Karpas-422 (cell line): ENCODE data around the gene TTLL11. TPM values are rescaled to one million over a fixed set of nuclear protein-coding genes. Genes with fewer than 3 reads are reported as not detected.

Source experiments
- DNase-seq: peaks from one replicate; pipeline ENCODE4 v3.0.0-alpha.2; 2015
- H2AFZ ChIP-seq: fragments of 200-600 bp; sonication (generic); 2 replicates; pipeline ENCODE4 v1.6.1; 2014; ENCODE audit warnings: antibody characterized with exemption, low read length, mixed read lengths
- H3K27ac ChIP-seq: fragments of 200-600 bp; sonication (generic); 2 replicates; pipeline ENCODE4 v1.5.1; 2014; ENCODE audit warnings: mild to moderate bottlenecking, low read length, moderate library complexity
- H3K27me3 ChIP-seq: fragments of 200-600 bp; sonication (generic); 2 replicates; pipeline ENCODE4 v1.6.1; 2014; ENCODE audit warnings: low read length, mixed read lengths
- H3K36me3 ChIP-seq: fragments of 200-600 bp; sonication (generic); 2 replicates; pipeline ENCODE4 v1.6.1; 2014; ENCODE audit warnings: low read length, mixed read lengths; ENCODE audit not compliant: insufficient read depth
- H3K4me1 ChIP-seq: fragments of 200-600 bp; sonication (generic); 2 replicates; pipeline ENCODE4 v1.6.1; 2014; ENCODE audit warnings: mild to moderate bottlenecking, low read length, mixed read lengths
- H3K4me2 ChIP-seq: fragments of 200-600 bp; sonication (generic); 2 replicates; pipeline ENCODE4 v1.6.1; 2014; ENCODE audit warnings: low read length, low read depth, mild to moderate bottlenecking; ENCODE audit not compliant: poor library complexity, severe bottlenecking
- H3K4me3 ChIP-seq: fragments of 200-600 bp; sonication (generic); 2 replicates; pipeline ENCODE4 v1.5.1; 2014; ENCODE audit warnings: mild to moderate bottlenecking, antibody characterized with exemption, low read length, mixed read lengths
- H3K79me2 ChIP-seq: fragments of 200-600 bp; sonication (generic); 2 replicates; pipeline ENCODE4 v1.6.1; 2014; ENCODE audit warnings: mild to moderate bottlenecking, low read length, mixed read lengths
- H3K9ac ChIP-seq: fragments of 200-600 bp; sonication (generic); 2 replicates; pipeline ENCODE4 v1.6.0; 2014; ENCODE audit warnings: low read length
- H3K9me2 ChIP-seq: fragments of 200-600 bp; sonication (generic), shearing (Covaris generic); replicated peaks from 2 replicates; pipeline ENCODE4 v1.6.0; 2014; ENCODE audit warnings: mild to moderate bottlenecking, low read length, moderate library complexity; ENCODE audit not compliant: insufficient read depth
- H3K9me3 ChIP-seq: fragments of 300-700, 200-600 bp; sonication (generic); 2 replicates; pipeline ENCODE4 v1.6.1; 2014; ENCODE audit warnings: low read length, mixed read lengths
- H4K20me1 ChIP-seq: fragments of 200-600 bp; sonication (generic); 2 replicates; pipeline ENCODE4 v1.6.1; 2014; ENCODE audit warnings: mild to moderate bottlenecking, antibody characterized with exemption, low read length, low read depth; ENCODE audit not compliant: insufficient read depth
- total RNA-seq: library from RNA; depleted of rRNA; stranded (reverse); fragments of >200 nt; shearing (Covaris generic); gene quantifications from 2 replicates; pipeline ENCODE4 v1.2.3, GENCODE V29; 2014; ENCODE audit warnings: low replicate concordance

Gene TTLL11
- total RNA-seq, 1 experiment from 2014 or later: 2.5 TPM

DNA sequence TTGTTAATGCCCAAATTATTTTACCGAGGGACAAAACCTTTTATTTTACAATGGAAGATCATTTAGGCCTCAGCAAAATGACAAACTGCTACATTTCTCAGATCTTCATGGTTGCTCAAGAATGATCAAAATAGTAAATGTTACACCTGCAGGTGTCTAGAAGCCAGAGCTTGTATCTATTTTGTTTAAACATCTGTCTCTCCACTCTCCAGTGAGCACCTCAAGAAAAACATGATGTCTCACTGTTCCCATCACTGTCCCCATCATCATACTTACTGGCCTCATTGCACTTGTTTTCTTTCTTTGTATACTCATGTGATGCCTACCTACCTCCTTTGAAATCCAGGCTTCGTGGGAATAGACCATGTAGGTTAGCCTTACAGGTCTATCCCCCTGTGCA is 149.6 kb downstream of the TTLL11 start:
- Histone ChIP-seq H3K9me2 (no peaks in the 10 kb centered on the region), H3K79me2 (no peaks in the 10 kb centered on the region), H3K27me3 (no peaks in the 10 kb centered on the region), H3K9me3 (no peaks in the 10 kb centered on the region), H3K4me3 (peak overlapping the region; percentile 56), H3K36me3 (no peaks in the 10 kb centered on the region), H3K9ac (peak overlapping the region; percentile 71), H2AFZ (no peak overlapping the region), H4K20me1 (no peaks in the 10 kb centered on the region), H3K27ac (peak overlapping the region; percentile 100), H3K4me1 (peaks cover 96% of the 10 kb centered on the region), H3K4me2 (peak overlapping the region; percentile 61)
- DNase-seq: peak; percentile 90

DNA sequence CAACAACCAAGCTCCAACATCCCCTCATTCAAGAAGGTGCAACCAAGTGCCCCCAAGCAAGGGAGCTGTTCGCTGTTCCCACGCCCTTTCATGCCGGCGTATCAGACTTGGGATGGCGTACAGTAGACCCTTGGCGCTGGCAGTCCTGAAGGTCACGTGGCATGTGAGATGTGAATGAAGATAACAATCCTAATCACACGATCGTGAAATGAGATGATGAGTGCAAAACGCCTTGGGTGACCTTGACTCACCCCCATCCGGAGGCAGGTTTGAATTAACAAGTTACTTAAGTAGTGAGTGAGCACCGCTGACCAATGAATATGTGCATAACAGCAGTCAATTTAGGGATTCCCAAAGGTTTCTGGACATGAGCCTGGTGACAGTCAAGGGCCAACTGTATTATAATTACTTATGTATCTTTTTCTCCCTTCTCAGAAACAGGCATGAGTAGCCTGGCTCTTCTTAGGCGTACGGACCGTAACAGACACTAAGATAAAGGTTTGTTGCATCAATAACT is 150.2 kb downstream of the TTLL11 start:
- peak; percentile 82 for DNase-seq
- no peaks in the 10 kb centered on the region for H4K20me1 ChIP-seq
- peak overlapping the region; percentile 61 for H3K4me2 ChIP-seq
- no peaks in the 10 kb centered on the region for H3K9me3 ChIP-seq
- no peaks in the 10 kb centered on the region for H3K36me3 ChIP-seq
- no peak overlapping the region for H2AFZ ChIP-seq
- peak overlapping the region; percentile 100 for H3K27ac ChIP-seq
- H3K4me3 ChIP-seq: peak overlapping the region; percentile 56
- H3K27me3 ChIP-seq: no peaks in the 10 kb centered on the region
- H3K9me2 ChIP-seq: no peaks in the 10 kb centered on the region
- no peaks in the 10 kb centered on the region for H3K79me2 ChIP-seq
- H3K9ac ChIP-seq: peak overlapping the region; percentile 66
- H3K4me1 ChIP-seq: peaks cover 100% of the 10 kb centered on the region

DNA sequence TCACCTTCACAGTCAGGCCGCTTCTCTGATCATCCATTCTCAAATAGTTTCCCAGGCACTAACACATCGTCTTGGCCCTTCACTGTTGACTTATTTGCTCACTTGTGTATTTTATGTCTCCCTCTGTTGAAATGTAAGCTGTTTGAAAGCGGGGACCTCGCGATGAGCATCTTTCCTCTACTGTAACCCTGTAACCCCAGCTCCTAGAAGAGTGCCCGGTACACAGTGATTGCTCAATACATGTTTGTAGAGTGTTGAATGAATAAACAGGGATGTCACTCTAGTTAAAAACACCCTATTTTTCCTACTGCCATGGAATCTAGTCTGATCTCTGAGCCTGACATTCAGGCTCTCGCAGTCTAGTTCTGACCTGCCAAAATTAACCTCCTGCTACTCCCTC is 150.8 kb downstream of the TTLL11 start:
- Histone ChIP-seq H3K27ac (peak overlapping the region; percentile 100), H3K9me2 (no peaks in the 10 kb centered on the region), H3K36me3 (no peaks in the 10 kb centered on the region), H3K9ac (peak overlapping the region; percentile 66), H3K4me2 (peak overlapping the region; percentile 61), H3K4me1 (peaks cover 100% of the 10 kb centered on the region), H3K79me2 (no peaks in the 10 kb centered on the region), H3K9me3 (no peaks in the 10 kb centered on the region), H4K20me1 (no peaks in the 10 kb centered on the region), H3K27me3 (no peaks in the 10 kb centered on the region), H3K4me3 (peak overlapping the region; percentile 56), H2AFZ (no peak overlapping the region)
- DNase-seq: no peak

DNA sequence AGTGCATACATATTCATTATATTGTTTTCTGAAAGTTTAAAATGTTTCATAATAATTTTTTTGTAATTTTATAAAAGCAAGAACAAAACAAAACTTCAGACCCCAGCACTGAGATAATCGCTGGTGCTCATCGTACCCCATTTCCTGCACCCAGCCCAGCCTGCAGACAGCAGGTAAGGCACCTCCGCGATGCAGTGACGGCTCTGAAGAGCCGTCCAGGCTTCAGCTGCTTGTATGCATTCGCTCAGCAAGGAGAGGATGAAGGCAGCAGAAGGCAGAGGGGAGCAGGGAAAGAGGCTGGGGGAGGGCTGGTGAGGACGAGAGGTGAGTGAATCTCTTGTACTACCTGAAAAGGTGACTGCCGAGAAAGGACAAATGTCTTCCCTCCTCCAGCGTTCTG is 153.5 kb downstream of the TTLL11 start:
- H2AFZ ChIP-seq: peak overlapping the region; percentile 55; the same call in 1 of the 2 replicates
- H3K9me3 ChIP-seq: no peaks in the 10 kb centered on the region
- no peaks in the 10 kb centered on the region for H4K20me1 ChIP-seq
- no peaks in the 10 kb centered on the region for H3K27me3 ChIP-seq
- DNase-seq: peak; percentile 65
- H3K27ac ChIP-seq: peak overlapping the region; percentile 100
- H3K4me1 ChIP-seq: peaks cover 93% of the 10 kb centered on the region
- peak overlapping the region; percentile 58 for H3K4me2 ChIP-seq
- no peaks in the 10 kb centered on the region for H3K36me3 ChIP-seq
- H3K9ac ChIP-seq: peak overlapping the region; percentile 45
- no peak overlapping the region for H3K4me3 ChIP-seq
- H3K9me2 ChIP-seq: no peaks in the 10 kb centered on the region
- no peaks in the 10 kb centered on the region for H3K79me2 ChIP-seq

DNA sequence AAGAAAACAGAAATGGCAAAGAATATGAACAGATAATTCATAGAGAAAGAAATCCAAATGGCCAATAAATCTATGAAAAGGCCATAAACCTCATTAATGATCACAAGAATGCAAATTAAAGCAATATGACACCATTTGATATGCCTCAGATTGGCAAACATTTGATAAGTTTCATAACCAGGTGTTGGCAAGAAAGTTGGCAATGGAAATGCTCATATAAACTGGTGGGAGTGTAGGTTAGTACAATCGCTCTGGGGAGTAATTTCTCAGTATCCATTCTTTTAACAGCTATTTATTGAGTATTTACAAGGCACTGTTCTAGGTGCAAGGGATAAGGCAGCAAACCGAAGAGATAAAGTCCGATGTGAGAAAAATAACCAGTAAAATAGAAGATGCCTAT is 154.5 kb downstream of the TTLL11 start:
- Histone ChIP-seq H3K27me3 (no peaks in the 10 kb centered on the region), H4K20me1 (no peaks in the 10 kb centered on the region), H3K4me1 (peaks cover 83% of the 10 kb centered on the region), H3K36me3 (no peaks in the 10 kb centered on the region), H3K9ac (no peak overlapping the region), H3K9me3 (no peaks in the 10 kb centered on the region), H3K27ac (peak overlapping the region; percentile 100), H2AFZ (no peak overlapping the region), H3K4me2 (peak overlapping the region; percentile 58), H3K79me2 (no peaks in the 10 kb centered on the region), H3K9me2 (no peaks in the 10 kb centered on the region), H3K4me3 (no peak overlapping the region)
- no peak for DNase-seq

DNA sequence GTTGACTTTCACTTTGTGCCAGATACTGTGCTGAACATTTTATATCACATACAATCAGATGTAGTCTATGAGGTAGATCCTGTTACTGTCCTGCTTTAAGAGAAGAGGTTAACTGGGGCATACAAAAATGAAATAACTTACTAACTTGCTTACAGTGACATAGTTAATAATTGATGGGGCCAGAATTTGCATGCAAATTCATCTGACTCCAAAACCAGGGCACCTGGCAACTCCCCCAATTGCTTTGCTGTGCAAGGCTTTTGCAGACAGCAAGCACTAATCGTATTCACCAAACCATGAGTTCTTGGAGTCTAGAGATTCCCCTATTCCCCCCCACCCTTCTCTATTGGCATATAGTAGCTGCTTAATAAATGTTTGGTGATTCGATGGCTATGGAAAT is 155.9 kb downstream of the TTLL11 start:
- DNase-seq: peak; percentile 84
- H3K4me2 ChIP-seq: peak overlapping the region; percentile 90
- H3K9me2 ChIP-seq: no peaks in the 10 kb centered on the region
- H4K20me1 ChIP-seq: no peaks in the 10 kb centered on the region
- H3K9ac ChIP-seq: peak overlapping the region; percentile 54
- H3K9me3 ChIP-seq: no peaks in the 10 kb centered on the region
- peaks cover 69% of the 10 kb centered on the region for H3K4me1 ChIP-seq
- H3K79me2 ChIP-seq: no peaks in the 10 kb centered on the region
- H3K4me3 ChIP-seq: peak overlapping the region; percentile 51
- peak overlapping the region; percentile 100 for H3K27ac ChIP-seq
- no peaks in the 10 kb centered on the region for H3K36me3 ChIP-seq
- no peaks in the 10 kb centered on the region for H3K27me3 ChIP-seq
- peak overlapping the region; percentile 19; the same call in 1 of the 2 replicates for H2AFZ ChIP-seq

DNA sequence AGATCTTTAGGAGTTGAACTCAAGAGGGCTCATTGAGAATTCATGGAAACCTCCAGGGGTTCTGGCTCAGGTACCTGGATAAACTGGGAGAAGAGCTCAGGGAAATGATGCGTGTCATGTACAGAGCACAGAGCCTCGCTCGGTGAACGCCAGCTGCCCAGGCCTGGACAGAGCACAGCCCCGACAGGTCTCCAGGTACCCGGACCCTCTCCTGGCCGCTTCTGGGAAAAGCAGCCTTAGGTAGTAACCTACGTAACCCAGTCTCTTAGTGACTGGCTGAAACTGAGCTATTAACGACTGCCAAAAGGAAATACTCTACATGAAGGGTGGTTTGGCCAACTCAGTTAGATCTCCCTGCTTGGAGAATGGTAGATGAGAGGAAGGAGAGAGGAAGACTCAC is 157.4 kb downstream of the TTLL11 start:
- no peaks in the 10 kb centered on the region for H3K9me3 ChIP-seq
- no peak for DNase-seq
- H3K27me3 ChIP-seq: no peaks in the 10 kb centered on the region
- H3K27ac ChIP-seq: peak overlapping the region; percentile 100; the same call in 1 of the 2 replicates
- H3K9ac ChIP-seq: no peak overlapping the region; the same call in 1 of the 2 replicates
- H2AFZ ChIP-seq: no peak overlapping the region
- peaks cover 69% of the 10 kb centered on the region for H3K4me1 ChIP-seq
- no peak overlapping the region for H3K4me3 ChIP-seq
- H3K36me3 ChIP-seq: no peaks in the 10 kb centered on the region
- H3K79me2 ChIP-seq: no peaks in the 10 kb centered on the region
- no peaks in the 10 kb centered on the region for H4K20me1 ChIP-seq
- no peaks in the 10 kb centered on the region for H3K9me2 ChIP-seq
- no peak overlapping the region for H3K4me2 ChIP-seq

DNA sequence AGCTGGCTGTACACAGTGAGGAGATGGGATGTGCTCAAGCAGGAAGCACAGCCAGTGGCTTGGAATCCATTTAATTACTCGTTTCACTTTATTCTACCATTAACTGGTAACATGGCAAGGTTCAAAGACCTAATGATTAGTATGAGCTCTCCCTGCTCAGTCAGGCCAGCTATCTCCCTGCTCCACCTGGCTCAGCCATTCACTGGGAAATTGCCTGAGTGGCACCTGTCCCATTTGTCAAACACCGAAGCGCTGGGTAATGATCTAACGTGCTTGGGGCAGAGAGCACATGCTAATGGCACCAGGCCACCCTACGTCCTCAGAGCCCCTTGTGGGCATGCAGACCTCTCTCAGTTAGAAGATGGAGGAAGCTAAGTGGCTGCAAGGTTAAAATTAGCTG is 162.2 kb downstream of the TTLL11 start:
- H4K20me1 ChIP-seq: no peaks in the 10 kb centered on the region
- peak overlapping the region; percentile 67 for H3K27ac ChIP-seq
- H3K4me3 ChIP-seq: no peak overlapping the region
- H3K9me2 ChIP-seq: no peaks in the 10 kb centered on the region
- H3K4me2 ChIP-seq: peak overlapping the region; percentile 55
- no peaks in the 10 kb centered on the region for H3K79me2 ChIP-seq
- no peak for DNase-seq
- H3K9me3 ChIP-seq: no peaks in the 10 kb centered on the region
- H3K36me3 ChIP-seq: no peaks in the 10 kb centered on the region
- H2AFZ ChIP-seq: peak overlapping the region; percentile 3; the same call in 1 of the 2 replicates
- no peaks in the 10 kb centered on the region for H3K27me3 ChIP-seq
- H3K4me1 ChIP-seq: peaks cover 39% of the 10 kb centered on the region
- no peak overlapping the region for H3K9ac ChIP-seq
